Stimulated activated CD4-positive, alpha-beta T cell treated with anti-CD3 and anti-CD28 coated beads, Interleukin-12 subunit alpha, Interleukin-12 subunit beta, amount 100 ng/mL, for 24 hours (primary cell): ENCODE results near the gene PROCA1.

Experiments used
- DNase-seq, 2 experiments: peaks; one replicate each; pipeline ENCODE4 v3.0.0-alpha.2; 2020; ENCODE audit warnings: low read depth in 2 of 2

PROCA1 gene, protein sequence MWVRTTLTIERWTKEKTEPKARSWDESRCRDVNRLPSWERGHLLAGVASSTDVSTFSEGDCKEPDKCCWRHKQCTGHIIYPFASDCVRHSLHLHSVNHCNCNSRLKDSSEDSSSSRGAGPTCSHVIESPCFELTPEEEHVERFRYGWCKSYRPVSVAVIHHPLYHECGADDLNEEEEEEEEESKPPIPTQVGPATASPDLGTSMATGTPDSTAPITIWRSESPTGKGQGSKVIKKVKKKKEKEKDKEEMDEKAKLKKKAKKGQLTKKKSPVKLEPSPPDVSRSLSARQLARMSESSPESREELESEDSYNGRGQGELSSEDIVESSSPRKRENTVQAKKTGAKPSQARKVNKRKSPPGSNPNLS

DNA sequence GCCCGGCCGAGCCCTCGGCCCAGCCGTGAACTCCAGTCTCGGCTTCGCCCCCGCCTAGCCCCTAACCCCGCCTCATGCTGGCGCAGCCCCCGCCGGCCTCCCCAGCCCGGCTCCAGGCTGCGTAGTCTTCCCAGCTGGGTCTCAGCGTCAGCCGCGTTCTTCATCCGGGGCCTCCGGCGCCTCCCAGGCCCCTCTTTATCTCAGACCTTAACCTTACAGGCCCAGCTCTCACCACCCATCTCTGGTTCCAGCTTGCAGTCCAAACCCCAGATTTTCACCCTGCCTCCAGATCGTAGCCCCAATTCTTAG, at the start of gene PROCA1:
PROCA1 (minus strand) TSS at position 166 of the 309 bp plus-strand sequence. CDS start 228 bp downstream, outside the sequence.
- DNase-seq, result no peak

GRCh38 chr17:28760601-28761562, 49.2 kb upstream of the PROCA1 start:
- DNase-seq, result no peak

- no peak for DNase-seq
Measured at GRCh38 chr17:28759256-28759865, 47.7 kb upstream of the PROCA1 start.

DNA sequence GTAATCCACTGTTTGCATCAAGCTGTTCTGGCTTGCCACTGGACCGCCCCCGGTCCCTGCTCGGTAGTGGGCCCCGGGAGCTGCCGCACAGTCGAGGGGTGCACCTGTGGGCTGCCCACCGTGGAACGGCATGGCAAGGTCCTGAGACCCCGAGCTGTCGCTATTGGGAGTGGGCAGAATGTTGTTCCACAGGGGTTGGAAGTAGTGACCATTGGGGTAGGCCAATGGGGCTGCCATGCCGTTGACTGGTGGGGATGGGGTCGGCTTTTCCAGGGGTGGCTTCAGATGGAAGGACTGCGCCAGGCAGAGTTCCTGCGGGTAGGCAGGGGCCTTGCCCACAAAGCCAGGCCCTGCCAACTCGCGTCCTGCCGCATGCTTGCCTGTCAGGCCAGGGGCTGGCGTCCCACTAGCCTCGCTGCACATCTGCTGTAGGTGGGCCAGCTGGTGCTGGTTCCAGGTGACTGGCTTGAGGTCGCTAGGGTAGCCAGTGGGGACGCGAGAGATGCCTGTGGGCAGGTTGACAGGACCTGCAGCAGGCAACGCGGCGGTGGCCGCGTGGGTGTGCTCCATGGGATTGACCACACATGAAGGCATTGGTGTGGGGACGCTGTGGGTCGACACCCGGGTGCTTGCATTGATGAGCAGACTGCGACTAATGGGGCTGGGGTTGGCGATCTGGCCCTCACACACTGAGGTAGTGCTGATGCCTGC, 46.9 kb upstream of the PROCA1 start:
- DNase-seq, result no peak

DNA sequence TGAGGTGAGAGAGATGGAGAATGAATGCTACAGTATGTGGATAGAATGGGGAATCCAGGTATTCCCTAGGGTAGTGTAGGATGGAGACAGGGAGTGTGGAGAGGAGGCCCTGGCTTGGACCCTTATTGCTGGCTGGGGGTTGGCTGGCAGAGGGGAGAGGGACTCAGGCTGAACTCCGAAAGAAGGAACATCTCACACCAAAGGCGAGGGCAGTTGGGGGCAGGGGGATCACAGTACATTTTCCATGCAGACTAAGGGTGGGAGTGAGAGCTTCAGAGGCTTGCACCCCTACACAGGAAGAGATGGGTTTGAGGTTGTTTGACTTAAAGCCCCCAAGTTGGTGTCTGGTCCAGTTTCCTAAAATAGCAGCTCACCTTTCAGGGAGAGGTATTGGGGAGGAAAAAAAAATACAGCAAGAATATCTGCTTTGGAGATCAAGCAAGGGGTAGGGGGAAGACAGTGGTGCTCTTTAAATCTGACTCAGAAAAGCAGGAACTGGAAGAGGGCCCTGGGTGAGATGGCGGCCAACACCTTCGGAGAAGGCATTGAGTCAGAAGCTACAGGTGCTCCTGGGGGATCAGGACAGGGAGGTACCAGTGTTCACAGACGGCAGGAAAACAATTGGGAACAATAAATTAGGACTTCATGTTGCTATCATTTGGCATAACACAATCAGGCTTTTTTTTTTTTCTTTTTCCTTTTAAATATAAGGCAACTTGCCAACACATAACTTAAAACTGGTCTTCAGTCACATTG, 44.5 kb upstream of the PROCA1 start:
- no peak for DNase-seq

DNA sequence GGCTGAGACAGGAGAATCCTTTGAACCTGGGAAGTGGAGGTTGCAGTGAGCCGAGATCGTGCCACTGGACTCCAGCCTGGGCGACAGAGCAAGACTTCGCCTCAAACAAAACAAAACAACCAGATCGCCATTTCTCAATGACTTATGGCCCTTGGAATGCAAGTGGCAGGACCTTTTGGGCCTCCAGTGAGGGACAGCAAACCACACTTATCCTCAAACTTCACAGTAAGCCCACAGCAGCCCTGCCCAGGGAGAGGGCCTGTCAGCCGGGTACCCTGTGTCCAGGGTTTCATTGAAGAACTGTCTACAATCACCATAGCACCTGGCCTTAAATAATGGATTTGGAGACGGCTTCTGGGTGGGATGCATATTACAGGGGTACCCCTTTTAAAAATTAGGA, 43.8 kb upstream of the PROCA1 start:
- no peak for DNase-seq

- DNase-seq, result no peak
Measured at GRCh38 chr17:28751600-28752366, 40.1 kb upstream of the PROCA1 start.

DNA sequence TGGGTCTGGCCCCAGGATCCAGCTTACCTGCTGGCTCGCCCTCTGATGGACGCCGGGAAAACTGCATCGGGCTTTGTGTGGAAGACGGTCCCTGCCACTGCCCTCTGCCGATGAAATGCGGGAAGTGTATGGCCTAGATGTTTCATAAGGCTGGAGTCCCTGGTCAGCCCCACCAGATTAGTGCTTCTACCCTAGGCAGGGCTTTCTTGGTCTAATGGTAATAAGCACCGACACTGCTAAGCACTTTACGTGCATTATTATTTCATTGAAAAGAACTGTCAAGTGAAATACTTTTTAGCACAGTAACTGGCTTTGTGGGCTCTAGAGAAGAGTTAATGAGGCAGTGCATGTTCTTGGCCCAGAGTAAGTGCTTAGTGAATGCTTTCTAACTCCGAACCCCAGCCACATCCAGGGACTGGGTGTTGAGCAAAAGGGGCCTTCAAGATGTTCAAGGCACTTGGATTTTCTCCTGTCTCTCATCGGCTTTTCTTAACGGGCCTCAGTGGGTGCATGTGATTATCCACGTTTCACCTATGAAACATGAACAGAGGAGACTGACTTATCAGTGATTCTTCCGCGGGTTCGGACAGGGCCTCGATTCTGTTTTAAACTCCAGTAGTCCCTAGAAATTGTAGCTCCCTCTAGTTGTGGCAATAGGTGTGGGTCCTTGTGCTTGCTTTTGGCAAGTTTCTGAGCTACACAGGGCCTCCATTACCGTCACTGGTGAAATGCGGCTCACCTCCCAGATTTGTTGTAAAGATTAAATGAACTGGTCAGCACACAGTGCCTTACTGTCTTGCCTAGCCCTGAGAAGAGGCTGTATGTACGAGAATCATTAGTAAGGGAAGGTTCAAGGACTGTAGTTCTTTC, 38.7 kb upstream of the PROCA1 start:
- DNase-seq, result peak; percentile 76 to 89

- DNase-seq, result no peak
Measured at GRCh38 chr17:28749516-28750177, 38.0 kb upstream of the PROCA1 start.

GRCh38 chr17:28748852-28749515, 37.3 kb upstream of the PROCA1 start:
- DNase-seq, result no peak

GRCh38 chr17:28747801-28748750, 36.4 kb upstream of the PROCA1 start:
- DNase-seq, result no peak

GRCh38 chr17:28747051-28747691, 35.5 kb upstream of the PROCA1 start:
- no peak for DNase-seq

DNA sequence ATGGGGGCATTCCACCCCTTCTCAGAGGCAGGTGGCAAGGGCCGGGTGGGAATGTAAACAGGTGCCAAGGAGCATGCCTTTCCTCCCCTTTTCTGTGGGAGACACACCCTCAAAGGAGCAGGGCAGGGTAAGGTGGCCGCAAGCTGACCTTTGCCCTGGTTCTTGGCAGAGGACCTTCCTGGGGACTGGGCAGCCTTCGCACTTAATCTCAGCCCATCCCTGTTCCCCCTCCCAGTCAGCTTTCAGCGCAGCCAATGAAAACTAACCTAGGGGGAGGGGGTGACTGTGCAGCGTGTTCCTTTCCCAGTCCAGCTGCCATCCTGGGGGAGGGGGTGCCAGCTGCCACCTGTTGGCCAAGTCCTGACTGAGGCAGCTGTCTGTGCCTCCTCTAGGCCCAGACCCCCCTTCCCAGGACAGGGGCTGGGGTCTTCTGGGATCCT, 34.9 kb upstream of the PROCA1 start:
- DNase-seq, result no peak

DNA sequence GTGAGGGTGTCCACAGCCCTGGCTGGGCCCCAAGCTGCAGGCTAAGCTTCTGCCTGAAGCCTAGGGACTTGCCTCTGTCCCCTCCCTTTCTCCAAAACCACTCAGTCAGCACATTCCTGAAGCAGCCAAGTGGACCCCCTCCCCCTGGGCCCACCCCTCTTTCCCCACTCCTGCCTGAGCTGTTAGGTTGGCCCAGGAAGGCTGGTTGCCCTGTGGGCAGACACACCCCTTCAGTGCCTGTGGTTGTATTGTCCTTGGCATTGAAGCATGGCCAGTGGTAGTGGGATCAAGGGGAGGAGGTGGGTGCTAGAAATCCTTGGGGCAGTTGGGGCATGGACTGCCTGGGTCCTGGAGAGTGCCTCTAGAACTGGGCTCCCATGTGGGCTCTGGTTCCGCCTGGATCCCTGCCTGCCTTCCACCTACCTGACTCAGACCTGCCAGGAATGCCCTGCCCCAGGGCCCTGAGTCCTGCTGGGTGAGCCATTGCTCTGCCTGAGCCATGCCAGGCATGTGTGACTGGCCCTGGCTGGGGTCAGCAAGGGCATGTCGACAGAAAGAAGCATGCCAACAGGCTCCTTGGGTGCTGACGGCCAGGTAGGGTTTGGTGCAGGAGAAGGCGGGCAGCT, 34.2 kb upstream of the PROCA1 start:
- DNase-seq, result no peak

- no peak for DNase-seq
Measured at GRCh38 chr17:28744972-28745785, 33.5 kb upstream of the PROCA1 start.
